ENCODE results near the gene C10orf90. TPM values are rescaled to one million over a fixed set of nuclear protein-coding genes. Genes with fewer than 3 reads are reported as not detected.

C10orf90 gene
- total RNA-seq, 2 donors from 2014 or later = 0.43 TPM; not detected in 1

- Histone ChIP-seq H3K4me3 (no peak overlapping the region), H3K36me3 (no peaks in the 10 kb centered on the region), H3K27ac (no peak overlapping the region), H3K9me3 (peaks cover 0 to 5% of the 10 kb centered on the region in 2 donors), H3K4me1 (no peaks in the 10 kb centered on the region), H3K27me3 (no peaks in the 10 kb centered on the region)
- no peak for DNase-seq (ENCODE audit: low spot score)
- TF ChIP-seq, protein P1, sequence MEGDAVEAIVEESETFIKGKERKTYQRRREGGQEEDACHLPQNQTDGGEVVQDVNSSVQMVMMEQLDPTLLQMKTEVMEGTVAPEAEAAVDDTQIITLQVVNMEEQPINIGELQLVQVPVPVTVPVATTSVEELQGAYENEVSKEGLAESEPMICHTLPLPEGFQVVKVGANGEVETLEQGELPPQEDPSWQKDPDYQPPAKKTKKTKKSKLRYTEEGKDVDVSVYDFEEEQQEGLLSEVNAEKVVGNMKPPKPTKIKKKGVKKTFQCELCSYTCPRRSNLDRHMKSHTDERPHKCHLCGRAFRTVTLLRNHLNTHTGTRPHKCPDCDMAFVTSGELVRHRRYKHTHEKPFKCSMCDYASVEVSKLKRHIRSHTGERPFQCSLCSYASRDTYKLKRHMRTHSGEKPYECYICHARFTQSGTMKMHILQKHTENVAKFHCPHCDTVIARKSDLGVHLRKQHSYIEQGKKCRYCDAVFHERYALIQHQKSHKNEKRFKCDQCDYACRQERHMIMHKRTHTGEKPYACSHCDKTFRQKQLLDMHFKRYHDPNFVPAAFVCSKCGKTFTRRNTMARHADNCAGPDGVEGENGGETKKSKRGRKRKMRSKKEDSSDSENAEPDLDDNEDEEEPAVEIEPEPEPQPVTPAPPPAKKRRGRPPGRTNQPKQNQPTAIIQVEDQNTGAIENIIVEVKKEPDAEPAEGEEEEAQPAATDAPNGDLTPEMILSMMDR (IDR thresholded peaks at IDR 0.05) = no peak
Measured at GRCh38 chr10:126375926-126376554, 294.5 kb downstream of the C10orf90 start.

DNA sequence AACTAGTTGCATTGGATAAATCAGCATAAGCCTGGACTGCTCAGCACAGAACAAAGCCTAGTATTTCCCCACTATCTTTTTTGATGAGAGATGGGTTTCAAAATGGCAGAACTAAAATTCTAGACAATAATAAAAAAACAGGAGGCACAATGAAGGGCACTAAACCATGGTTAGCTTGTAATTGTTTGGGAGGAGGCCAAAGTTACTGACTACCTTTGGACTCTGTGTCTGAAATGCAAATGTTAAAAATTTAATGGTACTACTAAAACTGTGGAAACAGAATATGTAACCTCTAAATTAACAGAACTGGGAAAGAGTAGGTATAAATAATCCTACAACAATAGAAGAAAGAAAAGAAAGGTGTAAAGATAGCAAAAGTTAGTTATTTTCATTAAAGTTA, 295.2 kb downstream of the C10orf90 start:
- DNase-seq (ENCODE audit: low spot score) = no peak
- Histone ChIP-seq H3K4me1 (no peaks in the 10 kb centered on the region), H3K27me3 (no peaks in the 10 kb centered on the region), H3K4me3 (no peak overlapping the region), H3K27ac (no peak overlapping the region), H3K9me3 (peaks cover 0 to 5% of the 10 kb centered on the region in 2 donors), H3K36me3 (no peaks in the 10 kb centered on the region)
- TF ChIP-seq, protein P1 (IDR thresholded peaks at IDR 0.05) = no peak

Other genes starting within 250 kb of the C10orf90 start
- 10 to 100 TPM; 13.0 to 16.8 TPM for gene DOCK1, start 234.7 kb upstream of the C10orf90 start, total RNA-seq

Data from right atrium auricular region (tissue), 2 donors.